DMS53 (cell line): ENCODE results near the gene PLD6.
"Not testable (repeated sequence)": the region's sequence is repeated elsewhere in the genome, so short reads cannot be mapped to it uniquely, and the experiment has no call there.

ENCODE experiments used
- DNase-seq: peaks from one replicate; lab custom pipeline; 2025; lab: John Stamatoyannopoulos, UW

Gene PLD6

DNA sequence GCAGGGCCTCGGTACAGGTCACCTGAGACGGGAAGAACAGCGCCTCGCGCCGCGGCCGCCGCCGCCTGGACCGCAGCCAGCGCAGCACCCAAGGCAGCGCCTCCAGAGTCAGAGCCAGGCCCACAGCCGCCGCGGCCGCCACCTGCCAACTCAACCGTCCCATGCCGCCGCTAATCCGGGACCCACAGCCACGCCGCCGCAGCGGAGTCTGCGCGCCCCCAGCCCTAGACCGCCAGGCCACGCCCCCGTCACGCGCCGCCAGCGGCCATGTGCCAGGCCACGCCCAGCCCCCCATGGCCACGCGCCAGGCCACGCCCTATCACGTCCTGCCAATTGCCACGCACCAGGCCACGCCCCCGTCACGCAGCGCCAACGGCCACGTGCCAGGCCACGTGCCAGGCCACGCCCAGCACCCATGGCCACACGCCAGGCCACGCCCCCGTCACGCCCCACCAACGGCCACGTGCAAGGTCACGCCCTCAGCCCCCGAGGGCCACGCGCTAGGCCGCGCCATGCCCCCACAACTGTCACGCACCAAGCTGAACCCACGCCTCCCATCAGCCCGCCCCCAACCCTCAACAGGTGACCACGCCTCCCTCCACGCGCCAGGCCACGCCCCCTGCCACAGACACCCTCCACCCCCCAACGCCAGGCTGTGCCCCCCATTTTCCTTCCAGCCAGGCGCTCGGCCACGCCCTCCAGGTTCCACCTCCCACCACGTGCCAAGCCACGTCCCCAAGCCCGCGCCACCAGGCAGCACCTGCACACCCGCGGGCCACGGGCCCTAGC is at the start of gene PLD6:
PLD6 (minus strand) TSS at position 210 of the 789 bp plus-strand sequence; CDS start at position 163, 47 bp downstream.
- peak; percentile 91 for DNase-seq

GRCh38 chr17:17255689-17256088 is 49.6 kb upstream of the PLD6 start:
- DNase-seq = not testable (repeated sequence)

- DNase-seq = no peak
Measured at GRCh38 chr17:17254036-17254435, 47.9 kb upstream of the PLD6 start.

GRCh38 chr17:17253406-17253805 is 47.3 kb upstream of the PLD6 start:
- DNase-seq = no peak

- no peak for DNase-seq
Measured at GRCh38 chr17:17252149-17252661, 46.1 kb upstream of the PLD6 start.

DNA sequence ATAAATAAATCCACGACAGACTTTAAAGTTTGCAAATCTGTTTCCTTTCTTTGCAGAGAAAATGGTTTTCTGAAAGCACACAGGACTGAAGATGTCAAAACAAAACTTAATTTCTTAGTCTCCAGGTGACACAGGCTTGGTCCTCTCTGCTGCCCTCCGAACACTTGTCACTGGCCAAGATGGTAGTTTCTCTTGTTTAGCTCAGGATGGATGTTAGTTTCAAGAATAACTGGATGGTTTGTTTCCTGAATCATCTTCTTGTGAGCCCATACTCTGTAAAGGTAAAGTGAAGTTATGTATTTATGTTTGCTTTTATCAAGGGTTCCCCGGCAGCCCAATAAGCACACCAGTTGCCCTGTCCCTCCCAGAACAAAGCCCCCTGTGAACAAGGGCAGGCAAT is 40.7 kb upstream of the PLD6 start:
- no peak for DNase-seq

DNA sequence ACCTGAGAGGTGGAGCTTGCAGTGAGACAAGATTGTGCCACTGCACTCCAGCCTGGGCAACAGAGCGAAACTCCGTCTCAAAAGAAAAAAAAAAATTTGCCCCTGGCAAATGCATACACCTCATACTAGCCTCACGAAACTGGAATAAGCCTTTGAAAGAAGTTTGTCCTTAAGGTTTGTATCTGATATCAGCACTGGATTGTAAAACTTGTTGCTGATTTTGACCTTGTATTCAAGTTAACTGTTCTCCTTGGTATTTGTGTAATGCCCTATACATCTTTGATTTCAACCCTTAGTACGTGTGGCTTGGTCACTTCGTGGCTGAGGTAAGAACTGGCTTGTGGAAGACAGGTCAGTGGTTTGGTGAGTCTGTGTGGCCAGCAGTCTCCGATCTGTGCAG is 37.0 kb upstream of the PLD6 start:
- DNase-seq = no peak

DNA sequence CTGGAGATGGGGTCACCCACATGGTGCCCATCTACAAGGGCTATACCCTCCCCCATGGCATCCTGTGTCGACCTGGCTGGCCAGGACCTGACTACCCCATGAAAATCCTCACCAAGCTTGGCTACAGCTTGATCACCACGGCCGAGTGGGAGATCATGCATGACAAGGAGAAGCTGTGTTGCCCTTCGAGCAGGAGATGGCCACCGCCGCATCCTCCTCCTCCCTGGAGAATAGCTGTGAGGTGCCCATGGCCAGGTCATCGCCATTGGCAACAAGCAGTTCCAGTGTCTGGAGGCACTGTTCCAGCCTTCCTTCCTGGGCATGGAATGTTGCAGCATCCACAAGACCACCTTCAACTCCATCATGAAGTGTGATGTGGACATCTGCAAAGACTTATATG is 36.1 kb upstream of the PLD6 start:
- DNase-seq = no peak

DNA sequence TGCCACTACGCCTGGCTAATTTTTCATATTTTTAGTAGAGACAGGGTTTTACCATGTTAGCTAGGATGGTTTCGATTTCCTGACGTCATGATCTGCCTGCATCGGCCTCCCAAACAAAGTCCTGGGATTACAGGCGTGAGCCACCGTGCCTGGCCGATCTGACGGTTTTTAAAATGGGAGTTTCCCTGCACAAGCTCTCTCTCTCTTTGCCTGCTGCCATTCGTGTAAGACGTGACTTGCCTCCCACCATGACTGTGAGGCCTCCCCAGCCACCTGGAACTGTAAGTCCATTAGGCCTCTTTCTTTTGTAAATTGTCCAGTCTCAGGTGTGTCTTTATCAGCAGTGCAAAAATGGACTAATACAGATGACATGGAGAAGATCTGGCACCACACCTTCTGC is 35.5 kb upstream of the PLD6 start:
- no peak for DNase-seq

GRCh38 chr17:17239832-17240231 is 33.7 kb upstream of the PLD6 start:
- no peak for DNase-seq

GRCh38 chr17:17237026-17237799 is 31.1 kb upstream of the PLD6 start, which contains the start of gene FLCN:
FLCN (minus strand) TSS chr17:17237168; CDS start chr17:17228137, 9,031 bp downstream.
- DNase-seq = peak; percentile 91

DNA sequence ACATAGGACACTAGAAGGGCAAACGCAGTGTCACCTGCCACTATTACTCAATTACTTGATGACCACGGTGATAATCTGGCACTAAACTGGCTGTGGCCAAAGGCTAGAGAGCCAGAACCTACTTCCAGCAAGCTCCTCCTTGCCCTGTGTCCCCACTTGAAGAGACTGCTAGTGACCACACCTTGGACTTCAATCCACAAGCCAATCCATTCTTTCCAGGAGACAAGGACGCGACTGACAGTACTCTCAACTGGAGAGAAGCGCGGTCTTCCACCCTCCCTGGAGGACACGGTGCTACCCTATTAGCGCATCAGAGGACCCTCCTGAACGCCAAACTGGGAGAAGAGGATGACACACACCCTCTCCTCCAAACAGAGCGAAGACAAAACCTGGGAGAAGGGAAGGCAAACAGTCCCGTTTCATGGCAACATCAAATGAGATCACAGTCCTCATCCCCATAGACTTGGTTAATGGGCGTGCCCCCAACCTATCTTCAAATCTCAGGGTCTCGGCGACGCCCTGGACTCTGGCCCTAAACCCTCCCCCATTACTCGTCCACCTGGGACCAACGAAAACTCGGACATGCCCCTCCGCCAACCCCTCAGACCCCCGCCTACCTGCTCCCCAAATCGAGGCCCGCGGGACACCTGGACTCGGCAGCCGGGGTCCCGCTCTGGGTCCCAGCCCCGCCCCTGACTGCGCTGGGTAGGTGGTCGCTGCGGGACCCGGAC is 30.3 kb upstream of the PLD6 start:
- DNase-seq = peak; percentile 60

- DNase-seq = peak; percentile 43
Measured at GRCh38 chr17:17235212-17236174, 29.4 kb upstream of the PLD6 start.

DNA sequence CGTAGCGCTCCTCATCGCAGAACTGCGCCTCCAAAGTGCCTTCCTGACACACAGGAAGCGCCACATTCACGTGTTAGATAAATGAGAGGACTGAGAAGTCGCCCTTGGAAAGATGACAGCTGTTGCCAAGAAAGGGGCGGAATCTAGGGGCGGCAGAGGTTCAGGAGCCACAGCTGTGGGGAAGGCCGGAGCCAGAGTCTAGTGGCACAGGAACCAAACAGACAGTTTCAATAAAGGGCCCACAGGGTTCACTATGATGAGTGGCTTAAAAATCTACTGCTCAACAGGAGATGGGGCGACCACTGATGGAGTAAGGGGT is 26.1 kb upstream of the PLD6 start:
- no peak for DNase-seq

DNA sequence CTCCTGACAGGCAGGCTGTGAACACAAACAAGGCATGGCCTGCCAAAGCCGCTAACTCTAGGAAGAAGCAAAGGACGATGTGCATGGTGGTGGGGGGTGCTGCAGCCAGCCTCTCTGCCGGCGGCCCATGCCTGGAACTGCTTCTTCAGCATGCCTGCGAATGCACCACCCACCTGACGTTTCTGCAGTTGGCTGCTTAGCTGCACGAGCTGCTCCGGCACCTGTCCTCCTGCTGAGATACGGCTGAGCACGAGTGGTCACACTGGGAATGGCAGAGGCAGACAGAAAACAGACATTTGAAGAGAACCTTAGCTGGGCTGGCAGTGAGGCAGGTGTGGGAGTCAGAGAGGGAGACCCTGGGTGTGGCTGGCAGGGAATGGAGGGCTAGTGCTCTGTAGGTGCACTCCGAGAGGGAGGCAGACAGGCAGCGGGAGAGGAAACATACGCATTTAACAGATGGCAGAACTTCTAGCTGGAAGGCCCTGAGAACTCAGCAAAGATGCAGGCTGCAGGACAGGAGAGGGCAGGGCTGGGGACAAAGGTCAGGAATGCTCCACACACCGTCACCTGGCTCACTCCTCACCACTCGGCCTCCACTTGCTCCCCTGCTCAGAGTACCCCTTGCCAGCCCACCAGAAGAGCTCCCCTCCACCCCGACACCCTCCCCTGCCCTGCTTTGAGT is 25.6 kb upstream of the PLD6 start:
- DNase-seq = no peak

DNA sequence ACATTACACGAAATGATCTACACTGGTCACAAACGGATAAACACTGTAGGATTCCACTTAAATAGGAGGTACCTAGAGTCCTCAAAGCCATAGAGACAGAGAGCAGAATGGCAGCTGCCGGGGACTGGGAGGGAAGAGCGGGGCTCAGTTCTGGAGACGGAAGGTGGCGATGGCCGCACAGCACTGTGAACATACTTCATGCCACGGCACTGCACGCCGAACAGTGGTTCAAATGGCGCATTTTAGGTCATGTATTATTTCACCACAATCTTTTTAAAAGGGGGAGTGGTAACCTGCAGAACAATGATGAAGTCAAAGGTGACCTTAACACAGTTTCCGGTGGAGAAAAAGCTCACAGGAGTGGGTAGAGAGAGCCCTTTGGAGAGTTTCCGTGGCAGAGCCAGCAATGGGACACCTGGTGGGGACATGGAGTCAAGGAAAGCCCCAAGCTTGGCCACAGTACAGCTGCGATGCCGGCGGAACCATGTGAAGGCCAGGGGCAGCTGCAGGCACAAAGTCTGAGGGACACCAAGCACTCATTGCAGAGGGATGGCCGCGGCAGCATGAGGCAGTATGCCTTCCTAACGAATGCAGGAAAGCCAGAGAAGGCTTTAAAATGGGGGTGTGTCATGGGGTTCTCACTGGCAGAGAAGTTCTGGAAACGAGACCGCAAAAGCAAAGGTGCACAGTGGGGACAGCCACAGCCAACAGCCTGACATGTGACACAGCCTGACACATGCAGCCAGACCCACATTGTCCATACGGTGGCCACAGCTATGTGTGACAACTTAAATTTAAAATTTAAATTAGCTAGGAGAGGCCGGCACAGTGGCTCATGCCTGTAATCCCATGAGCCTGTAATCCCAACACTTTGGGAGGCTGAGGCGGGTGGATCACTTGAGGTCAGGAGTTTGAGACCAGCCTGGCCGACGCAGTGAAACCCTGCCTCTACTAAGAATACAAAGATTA is 23.6 kb upstream of the PLD6 start:
- no peak for DNase-seq

DNA sequence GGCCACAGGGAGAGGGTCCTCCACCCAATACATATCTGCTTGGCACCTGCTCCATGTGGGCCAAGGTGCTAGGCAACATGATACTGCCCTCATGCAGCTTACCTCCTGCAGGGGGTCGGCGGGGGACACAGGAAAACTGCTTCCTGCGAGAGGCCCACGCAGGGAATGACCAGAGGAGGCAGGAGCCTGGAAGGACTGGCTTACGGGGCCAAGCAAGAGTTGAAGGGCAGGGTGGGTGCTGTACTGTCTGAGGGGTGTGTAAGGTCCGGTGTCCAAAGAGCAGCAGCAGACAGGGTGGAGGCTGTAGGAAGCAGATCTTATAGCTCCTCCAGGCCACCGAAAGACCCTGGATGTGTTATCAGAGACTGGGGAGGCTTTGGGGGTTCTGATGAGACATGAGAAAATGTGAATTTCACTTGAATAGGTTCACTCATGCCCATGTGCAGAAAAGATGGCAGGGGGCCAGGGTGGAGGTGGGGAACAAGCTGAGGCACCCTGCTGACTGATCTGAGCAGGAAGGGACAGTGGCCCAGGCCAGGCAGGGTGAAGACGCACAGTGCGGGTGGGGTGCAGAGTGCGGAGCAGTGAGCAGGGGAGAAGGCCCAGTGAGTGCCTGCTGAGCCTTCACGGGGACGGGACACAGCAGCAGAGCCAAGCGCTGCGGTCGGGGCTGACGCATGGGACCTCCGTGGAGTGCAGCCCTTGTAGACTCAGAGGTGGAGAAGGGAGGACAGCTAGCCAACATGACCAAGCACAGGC is 22.6 kb upstream of the PLD6 start:
- DNase-seq = no peak

- no peak for DNase-seq
Measured at GRCh38 chr17:17227608-17228520, 21.7 kb upstream of the PLD6 start.
